Measurements from ENCODE around the gene DOCK9. TPM values are rescaled to one million over a fixed set of nuclear protein-coding genes. Genes with fewer than 3 reads are reported as not detected.

Gene DOCK9
- total and polyA plus RNA-seq, 2 donors (not counting 3 experiments of a cell fraction or from before 2014, with no cell fraction given), result 147 to 323 TPM

GRCh38 chr13:98877936-98878335, 99.9 kb downstream of the DOCK9 start:
- no peaks in the 10 kb centered on the region for H3K9me1 ChIP-seq (replicated peaks; ENCODE audit: control insufficient read depth, extremely low read depth, insufficient read depth, low read length)
- POLR2A ChIA-PET, result no interaction called here
- no peaks in the 10 kb centered on the region for H3K9me3 ChIP-seq (replicated peaks; ENCODE audit: control insufficient read depth, insufficient read depth, low read length)
- no peak overlapping the region for H2AFZ ChIP-seq (ENCODE audit: low read depth, low read length)
- FAIRE-seq (no peak), DNase-seq (ENCODE audit: low read depth, low spot score) (no peak)
- no peak overlapping the region for H3K4me2 ChIP-seq (ENCODE audit: insufficient read depth, low read length)
- no peaks in the 10 kb centered on the region for H3K79me2 ChIP-seq (ENCODE audit: control insufficient read depth, insufficient read depth, low read length)
- no peaks in the 10 kb centered on the region for H3K27me3 ChIP-seq (ENCODE audit: control insufficient read depth in 2 of 2, insufficient read depth in 2 of 2, low read length in 2 of 2)
- H3K27ac ChIP-seq (ENCODE audit: insufficient read depth, low read depth, low read length), result no peak overlapping the region
- peaks cover 65 to 69% of the 10 kb centered on the region in 2 experiments for H3K36me3 ChIP-seq (ENCODE audit: control insufficient read depth in 2 of 2, extremely low read depth in 1 of 2, insufficient read depth in 2 of 2, low read length in 2 of 2)
- no peak overlapping the region for H3K9ac ChIP-seq (replicated peaks; ENCODE audit: extremely low read depth, insufficient read depth, low read length)
- peaks cover 16% of the 10 kb centered on the region for H3K4me1 ChIP-seq (ENCODE audit: control insufficient read depth, extremely low read depth, insufficient read depth, low read length)
- dilution Hi-C loops (cut with MboI; ENCODE audit: extremely low pct_ligation_motif_present, low sequenced_read_pairs) (no loop called here), intact Hi-C loops (cut with micrococcal nuclease) (no loop called here)
- no TSS peak for BruUV-seq (replicated peaks)
- H4K20me1 ChIP-seq (replicated peaks; ENCODE audit: control insufficient read depth, extremely low read depth, insufficient read depth, low read length), result no peaks in the 10 kb centered on the region
- CTCF ChIA-PET, result interaction anchor here (1.1 to 1.4 kb wide), 2 partner anchors 11 to 156 kb away, joined by 3 to 4 read pairs; no protein-coding TSS in a partner anchor
- H3K4me3 ChIP-seq (replicated peaks in 1 of 3; ENCODE audit: insufficient read depth in 1 of 3, low read depth in 1 of 3, low read length in 3 of 3), result no peak overlapping the region
- TF ChIP-seq EZH2 (IDR thresholded peaks at IDR 0.05; ENCODE audit: borderline replicate concordance, low read depth, low read length, severe bottlenecking) (no peak), GATA2 (IDR thresholded peaks at IDR 0.05; ENCODE audit: insufficient read depth, insufficient read length, low read depth, low read length) (no peak), MAX (IDR thresholded peaks at IDR 0.05; ENCODE audit: insufficient read depth, insufficient read length) (no peak), POLR2AphosphoS5 (IDR thresholded peaks at IDR 0.05; ENCODE audit: insufficient read depth, low read depth, low read length) (no peak), JUN (IDR thresholded peaks at IDR 0.05; ENCODE audit: borderline replicate concordance, insufficient read depth, insufficient read length, low read depth) (no peak), POLR2A (IDR thresholded peaks at IDR 0.05; ENCODE audit: low read depth, low read length) (no peak), FOS (IDR thresholded peaks at IDR 0.05; ENCODE audit: borderline replicate concordance, insufficient read depth, low read length) (no peak), CTCF (IDR thresholded peaks at IDR 0.05; ENCODE audit: extremely low read depth in 1 of 2, insufficient read depth in 1 of 2, low read depth in 1 of 2, low read length in 2 of 2) (no peak), MYC (IDR thresholded peaks at IDR 0.05; ENCODE audit: low read depth, low read length) (no peak)

Data from endothelial cell of umbilical vein (primary cell).